Endothelial cell (in vitro differentiated cells): Measurements from ENCODE around the gene MYADM. TPM values are rescaled to one million over a fixed set of nuclear protein-coding genes. Genes with fewer than 3 reads are reported as not detected.

ENCODE experiments used
- DNase-seq: peaks from one replicate; pipeline ENCODE4 v3.0.0; 2021; ENCODE audit warnings: low spot score
- H3K27ac Mint-ChIP-seq: one replicate; pipeline ENCODE4 v1.8.0; 2021; ENCODE audit warnings: mixed read lengths, inconsistent platforms; ENCODE audit not compliant: unreplicated experiment
- H3K27me3 Mint-ChIP-seq: one replicate; pipeline ENCODE4 v1.8.0; 2021; ENCODE audit warnings: mild to moderate bottlenecking, moderate library complexity, mixed read lengths, inconsistent platforms; ENCODE audit not compliant: unreplicated experiment
- H3K36me3 Mint-ChIP-seq: one replicate; pipeline ENCODE4 v1.8.0; 2021; ENCODE audit warnings: mild to moderate bottlenecking, low read depth, mixed read lengths, inconsistent platforms; ENCODE audit not compliant: unreplicated experiment
- H3K4me1 Mint-ChIP-seq: one replicate; pipeline ENCODE4 v1.8.0; 2021; ENCODE audit warnings: mild to moderate bottlenecking, mixed read lengths, inconsistent platforms; ENCODE audit not compliant: unreplicated experiment
- H3K4me3 Mint-ChIP-seq: one replicate; pipeline ENCODE4 v1.8.0; 2021; ENCODE audit warnings: mild to moderate bottlenecking, mixed read lengths, inconsistent platforms; ENCODE audit not compliant: unreplicated experiment
- H3K9me3 Mint-ChIP-seq: one replicate; pipeline ENCODE4 v1.8.0; 2021; ENCODE audit warnings: mixed read lengths, inconsistent platforms; ENCODE audit not compliant: unreplicated experiment
- CTCF ChIP-seq: fragments of 200-600 bp; sonication (generic); IDR thresholded peaks from one replicate; pipeline ENCODE4 v1.5.0; 2021; ENCODE audit warnings: antibody characterized with exemption; ENCODE audit not compliant: unreplicated experiment
- total RNA-seq: library from RNA; stranded (reverse); fragmentation: NEBNext Ultra II Directional; extraction: Animal tissue kit (Norgen Biotek cat#: 25700); gene quantifications from one replicate; pipeline ENCODE4 v1.2.1, GENCODE V29; 2021; ENCODE audit not compliant: unreplicated experiment

Gene MYADM
- total RNA-seq, 1 donor from 2014 or later = 123 TPM

GRCh38 chr19:53881482-53882390, 14.1 kb downstream of the MYADM start, which contains the start of gene PRKCG:
TSS of gene PRKCG (plus strand) at chr19:53882197. CDS start at chr19:53882495, 298 bp downstream.
- DNase-seq = peak; percentile 59
- Mint-ChIP-seq H3K27ac (no peak within 1 kb of the TSS), H3K9me3 (no peaks in the 10 kb centered on the region), H3K4me1 (peaks cover 14% of the 10 kb centered on the region), H3K36me3 (peaks cover 17% of the 10 kb centered on the region), H3K4me3 (peak within 1 kb of the TSS; percentile 25), H3K27me3 (peaks cover 23% of the 10 kb centered on the region)
- TF ChIP-seq CTCF = no peak

- no peak for DNase-seq
- Mint-ChIP-seq H3K27me3 (peaks cover 17% of the 10 kb centered on the region), H3K4me1 (peaks cover 10% of the 10 kb centered on the region), H3K4me3 (peak overlapping the region; percentile 25), H3K36me3 (peaks cover 10% of the 10 kb centered on the region), H3K27ac (no peak overlapping the region), H3K9me3 (no peaks in the 10 kb centered on the region)
- no peak for TF ChIP-seq CTCF
Observed at GRCh38 chr19:53882391-53883050, 14.8 kb downstream of the MYADM start.

GRCh38 chr19:53883231-53883661, 15.6 kb downstream of the MYADM start:
- TF ChIP-seq CTCF = no peak
- Mint-ChIP-seq H3K27ac (no peak overlapping the region), H3K4me1 (peaks cover 10% of the 10 kb centered on the region), H3K27me3 (peaks cover 14% of the 10 kb centered on the region), H3K4me3 (no peak overlapping the region), H3K36me3 (peaks cover 10% of the 10 kb centered on the region), H3K9me3 (no peaks in the 10 kb centered on the region)
- DNase-seq = no peak

GRCh38 chr19:53883741-53884140, 16.1 kb downstream of the MYADM start:
- Mint-ChIP-seq H3K27ac (no peak overlapping the region), H3K9me3 (no peaks in the 10 kb centered on the region)

More at GRCh38 chr19:53883741-53884140, 16.1 kb downstream of the MYADM start:
- TF ChIP-seq CTCF = no peak
- H3K27me3 Mint-ChIP-seq = peaks cover 14% of the 10 kb centered on the region
- H3K36me3 Mint-ChIP-seq = peaks cover 10% of the 10 kb centered on the region
- peak overlapping the region; percentile 12 for H3K4me3 Mint-ChIP-seq
- H3K4me1 Mint-ChIP-seq = peaks cover 8% of the 10 kb centered on the region
- no peak for DNase-seq
